D721Med (cell line): Measurements from ENCODE around the gene AZIN2.

ENCODE experiments used
- DNase-seq: peaks from one replicate; pipeline ENCODE4 v3.0.0; 2011; ENCODE audit warnings: low spot score; ENCODE audit not compliant: insufficient read length
- FAIRE-seq: peaks from 2 replicates; lab custom pipeline; 2011; peaks lifted over from hg19 to GRCh38; lab: Jason Lieb, UNC
- TF ChIP-seq, protein P1 (sequence below): IDR thresholded peaks from 2 replicates; pipeline ENCODE4 v1.5.1; 2012; ENCODE audit warnings: mild to moderate bottlenecking, control low read depth; ENCODE audit not compliant: insufficient read depth; ENCODE audit errors: missing control alignments

Gene AZIN2

GRCh38 chr1:33080885-33081553 lies at the start of gene AZIN2:
Gene AZIN2 (plus strand): TSS chr1:33081153. CDS start chr1:33082250, 1,097 bp downstream.
- TF ChIP-seq, protein P1, sequence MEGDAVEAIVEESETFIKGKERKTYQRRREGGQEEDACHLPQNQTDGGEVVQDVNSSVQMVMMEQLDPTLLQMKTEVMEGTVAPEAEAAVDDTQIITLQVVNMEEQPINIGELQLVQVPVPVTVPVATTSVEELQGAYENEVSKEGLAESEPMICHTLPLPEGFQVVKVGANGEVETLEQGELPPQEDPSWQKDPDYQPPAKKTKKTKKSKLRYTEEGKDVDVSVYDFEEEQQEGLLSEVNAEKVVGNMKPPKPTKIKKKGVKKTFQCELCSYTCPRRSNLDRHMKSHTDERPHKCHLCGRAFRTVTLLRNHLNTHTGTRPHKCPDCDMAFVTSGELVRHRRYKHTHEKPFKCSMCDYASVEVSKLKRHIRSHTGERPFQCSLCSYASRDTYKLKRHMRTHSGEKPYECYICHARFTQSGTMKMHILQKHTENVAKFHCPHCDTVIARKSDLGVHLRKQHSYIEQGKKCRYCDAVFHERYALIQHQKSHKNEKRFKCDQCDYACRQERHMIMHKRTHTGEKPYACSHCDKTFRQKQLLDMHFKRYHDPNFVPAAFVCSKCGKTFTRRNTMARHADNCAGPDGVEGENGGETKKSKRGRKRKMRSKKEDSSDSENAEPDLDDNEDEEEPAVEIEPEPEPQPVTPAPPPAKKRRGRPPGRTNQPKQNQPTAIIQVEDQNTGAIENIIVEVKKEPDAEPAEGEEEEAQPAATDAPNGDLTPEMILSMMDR: no peak
- DNase-seq (peak; percentile 95), FAIRE-seq (no peak)

DNA sequence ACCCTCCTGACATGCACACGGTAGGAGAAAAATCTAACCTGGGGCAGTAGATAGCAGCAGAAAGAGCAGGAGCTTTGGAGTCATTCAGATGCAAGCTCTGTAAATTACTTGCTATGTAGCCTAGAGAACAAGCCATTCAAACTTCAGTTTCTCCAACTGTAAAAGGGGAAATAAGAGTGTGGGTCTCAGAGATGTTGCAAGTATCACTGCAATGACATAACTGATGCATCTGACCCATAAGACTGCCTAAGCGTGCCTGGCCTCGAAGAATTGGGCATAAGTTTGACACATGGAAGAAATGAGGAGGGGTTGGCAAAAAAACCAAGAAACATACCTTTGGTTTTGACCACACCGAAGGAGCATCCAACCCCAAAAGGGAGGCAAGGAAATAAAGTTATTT lies 49.4 kb upstream of the AZIN2 start:
- DNase-seq: no peak
- no peak for FAIRE-seq
- TF ChIP-seq, protein P1: no peak

GRCh38 chr1:33032126-33032869 lies 48.7 kb upstream of the AZIN2 start:
- FAIRE-seq: no peak
- no peak for DNase-seq
- TF ChIP-seq, protein P1: no peak

- DNase-seq (no peak), FAIRE-seq (no peak)
- TF ChIP-seq, protein P1: no peak
These were observed 44.9 kb upstream of the AZIN2 start for GRCh38 chr1:33036051-33036525.

GRCh38 chr1:33036526-33037503 lies 44.1 kb upstream of the AZIN2 start, which contains the start of gene AK2:
Gene AK2 (minus strand): TSS chr1:33036883. CDS start chr1:33036828, 55 bp downstream.
- DNase-seq (peak; percentile 98), FAIRE-seq (no peak)
- TF ChIP-seq, protein P1: no peak

GRCh38 chr1:33039840-33040239 lies 41.1 kb upstream of the AZIN2 start:
- FAIRE-seq (no peak), DNase-seq (no peak)
- TF ChIP-seq, protein P1: no peak
